HEK293T (cell line): ENCODE data around the gene ARID3A.

Source experiments
- CTCF ChIA-PET: fragments of 350-600 bp; formaldehyde crosslinking; extraction: SDS; loops from one replicate; lab custom pipeline; 2021; ENCODE audit warnings: antibody characterized with exemption, inconsistent platforms; lab: Yijun Ruan, JAX
- POLR2A ChIA-PET: fragments of 350-600 bp; formaldehyde crosslinking; extraction: SDS; loops from one replicate; lab custom pipeline; 2020; ENCODE audit warnings: antibody characterized with exemption, inconsistent platforms; lab: Yijun Ruan, JAX
- DNase-seq: peaks from one replicate; pipeline ENCODE4 v3.0.0; 2012; ENCODE audit warnings: mixed read lengths; ENCODE audit errors: extremely low spot score
- ARNT ChIP-seq: fragments of 450-650 bp; IDR thresholded peaks from 2 replicates; pipeline ENCODE4 v1.6.1; 2017; ENCODE audit warnings: mild to moderate bottlenecking
- BHLHE40 ChIP-seq: fragments of 450-650 bp; IDR thresholded peaks from 2 replicates; pipeline ENCODE4 v1.6.1; 2016; ENCODE audit warnings: mild to moderate bottlenecking, moderate library complexity, borderline replicate concordance
- CTBP1 ChIP-seq: fragments of 450-650 bp; IDR thresholded peaks from 2 replicates; pipeline ENCODE4 v1.6.1; 2016; ENCODE audit warnings: borderline replicate concordance
- ELF4 ChIP-seq: fragments of 450-650 bp; IDR thresholded peaks from 2 replicates; pipeline ENCODE4 v1.6.1; 2017; ENCODE audit warnings: antibody characterized with exemption
- FOXA1 ChIP-seq: fragments of 450-650 bp; IDR thresholded peaks from 2 replicates; pipeline ENCODE4 v1.6.1; 2016; ENCODE audit warnings: mild to moderate bottlenecking
- FOXK2 ChIP-seq: fragments of 450-650 bp; IDR thresholded peaks from 2 replicates; pipeline ENCODE4 v1.6.1; 2016; ENCODE audit warnings: mild to moderate bottlenecking
- FOXM1 ChIP-seq: fragments of 450-650 bp; IDR thresholded peaks from 2 replicates; pipeline ENCODE4 v1.6.1; 2017; ENCODE audit warnings: mild to moderate bottlenecking, borderline replicate concordance
- HDGF ChIP-seq: fragments of 450-650 bp; IDR thresholded peaks from 2 replicates; pipeline ENCODE4 v1.6.1; 2017; ENCODE audit warnings: antibody characterized with exemption, borderline replicate concordance
- L3MBTL2 ChIP-seq: fragments of 450-650 bp; conservative IDR thresholded peaks from 2 replicates; pipeline ENCODE4 v1.6.1; 2016; ENCODE audit warnings: mild to moderate bottlenecking
- LEF1 ChIP-seq: fragments of 450-650 bp; IDR thresholded peaks from 2 replicates; pipeline ENCODE4 v1.6.1; 2017; ENCODE audit warnings: mild to moderate bottlenecking, borderline replicate concordance
- NFRKB ChIP-seq: fragments of 450-650 bp; IDR thresholded peaks from 2 replicates; pipeline ENCODE4 v1.6.1; 2016; ENCODE audit warnings: mild to moderate bottlenecking, moderate library complexity
- PKNOX1 ChIP-seq: fragments of 450-650 bp; IDR thresholded peaks from 2 replicates; pipeline ENCODE4 v1.6.1; 2016
- SP1 ChIP-seq: fragments of 450-650 bp; IDR thresholded peaks from 2 replicates; pipeline ENCODE4 v1.6.1; 2017
- SUZ12 ChIP-seq: fragments of 450-650 bp; IDR thresholded peaks from 2 replicates; pipeline ENCODE4 v1.6.1; 2016; ENCODE audit warnings: mild to moderate bottlenecking
- TARDBP ChIP-seq: fragments of 450-650 bp; IDR thresholded peaks from 2 replicates; pipeline ENCODE4 v1.6.1; 2016
- ZNF384 ChIP-seq: fragments of 450-650 bp; IDR thresholded peaks from 2 replicates; pipeline ENCODE4 v1.6.1; 2016

The ARID3A gene

GRCh38 chr19:1001538-1002166 lies 75.8 kb downstream of the ARID3A start:
- CTCF ChIA-PET: interaction anchor here (0.6 to 1.1 kb wide), 2 partner anchors 9 to 212 kb away, joined by 3 to 5 read pairs; no protein-coding TSS in a partner anchor
- DNase-seq: peak; percentile 65
- POLR2A ChIA-PET: interaction anchor here (0.8 kb wide), 1 partner anchor 14 kb away, joined by 3 read pairs; no protein-coding TSS in a partner anchor
- TF ChIP-seq ARNT (no peak), BHLHE40 (no peak), HDGF (no peak), ZNF384 (no peak), L3MBTL2 (no peak), ELF4 (no peak), FOXA1 (no peak), LEF1 (no peak), FOXM1 (no peak), FOXK2 (no peak), PKNOX1 (no peak), TARDBP (no peak), NFRKB (no peak), SP1 (no peak), CTBP1 (no peak), SUZ12 (no peak)

- ChIA-PET CTCF (no interaction called here), POLR2A (no interaction called here)
- TF ChIP-seq NFRKB: no peak
- TF ChIP-seq FOXA1: no peak
- TF ChIP-seq BHLHE40: no peak
- TF ChIP-seq LEF1: no peak
- TF ChIP-seq ELF4: no peak
- no peak for TF ChIP-seq SP1
- TF ChIP-seq ARNT: no peak
- no peak for TF ChIP-seq ZNF384
- no peak for TF ChIP-seq TARDBP
- no peak for TF ChIP-seq PKNOX1
- no peak for DNase-seq
Measured at GRCh38 chr19:1002600-1002999, 76.8 kb downstream of the ARID3A start.

- CTCF ChIA-PET: no interaction called here
Measured at GRCh38 chr19:1003283-1003682, 77.4 kb downstream of the ARID3A start.

GRCh38 chr19:1004204-1004802 lies 78.5 kb downstream of the ARID3A start:
- ChIA-PET CTCF (interaction anchor here (0.6 kb wide), 1 partner anchor 13 kb away, joined by 4 read pairs; no protein-coding TSS in a partner anchor), POLR2A (interaction anchor here (0.8 to 1.0 kb wide), 2 partner anchors 17 to 23 kb away, joined by 3 read pairs; partner anchors contain the start of genes CNN2 and RNU6-2)
- TF ChIP-seq L3MBTL2: no peak
- TF ChIP-seq TARDBP: no peak
- no peak for TF ChIP-seq NFRKB
- no peak for TF ChIP-seq FOXK2
- no peak for TF ChIP-seq CTBP1
- TF ChIP-seq HDGF: no peak
- TF ChIP-seq ZNF384: no peak
- no peak for TF ChIP-seq SP1
- TF ChIP-seq FOXM1: no peak
- no peak for TF ChIP-seq BHLHE40
- no peak for TF ChIP-seq PKNOX1
- TF ChIP-seq LEF1: no peak
- TF ChIP-seq ELF4: no peak
- TF ChIP-seq SUZ12: no peak
- no peak for TF ChIP-seq FOXA1
- no peak for TF ChIP-seq ARNT
- DNase-seq: no peak

More at GRCh38 chr19:1003283-1003682, 77.4 kb downstream of the ARID3A start:
- POLR2A ChIA-PET: interaction anchor here (1.0 kb wide), 1 partner anchor 18 kb away, joined by 3 read pairs; the partner anchor contains the start of gene RNU6-2
- TF ChIP-seq ZNF384 (no peak), LEF1 (no peak), L3MBTL2 (no peak), FOXA1 (no peak), ELF4 (no peak), CTBP1 (no peak), PKNOX1 (no peak), SP1 (no peak), ARNT (no peak), TARDBP (no peak)
- DNase-seq: no peak
